Stimulated activated CD4-positive, alpha-beta T cell treated with anti-CD3 and anti-CD28 coated beads, Interleukin-15, amount 100 ng/mL, for 1 hour (primary cell): ENCODE data around the gene VWA3B.
"Not testable (repeated sequence)": the region's sequence is repeated elsewhere in the genome, so short reads cannot be mapped to it uniquely, and the experiment has no call there.

Experiments
- DNase-seq, 2 donors: peaks; one replicate each; pipeline ENCODE4 v3.0.0-alpha.2; 2020; ENCODE audit warnings: low read depth in 1 of 2, low spot score in 1 of 2

Gene VWA3B

DNA sequence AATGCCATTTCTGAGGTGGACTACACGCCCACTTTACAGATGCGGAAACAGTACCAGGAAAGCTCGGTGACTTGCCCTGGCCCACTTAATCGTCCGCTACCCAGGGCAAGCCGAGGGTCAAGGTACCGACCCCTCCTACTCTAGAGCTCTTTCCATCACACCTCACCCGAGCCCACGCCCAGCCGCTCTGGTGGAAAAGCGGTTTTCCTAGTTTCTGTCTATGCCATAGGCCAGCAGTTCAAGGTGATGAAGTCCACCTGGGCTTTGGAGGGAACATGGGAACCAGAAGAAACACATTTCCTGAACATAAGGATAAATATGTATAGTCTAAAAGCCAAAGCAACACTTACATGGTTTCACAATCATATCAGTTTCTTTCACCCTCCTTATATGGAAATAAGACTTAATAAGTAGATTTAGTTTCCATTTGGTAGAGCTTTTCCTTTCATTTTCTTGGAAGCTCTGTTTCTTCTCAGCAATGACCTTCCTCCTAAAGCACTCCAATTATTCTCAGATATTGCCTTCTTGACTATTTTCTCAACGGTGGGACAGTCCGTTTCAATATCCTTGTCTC is 567 bp downstream of the VWA3B start:
- no peak for DNase-seq

DNA sequence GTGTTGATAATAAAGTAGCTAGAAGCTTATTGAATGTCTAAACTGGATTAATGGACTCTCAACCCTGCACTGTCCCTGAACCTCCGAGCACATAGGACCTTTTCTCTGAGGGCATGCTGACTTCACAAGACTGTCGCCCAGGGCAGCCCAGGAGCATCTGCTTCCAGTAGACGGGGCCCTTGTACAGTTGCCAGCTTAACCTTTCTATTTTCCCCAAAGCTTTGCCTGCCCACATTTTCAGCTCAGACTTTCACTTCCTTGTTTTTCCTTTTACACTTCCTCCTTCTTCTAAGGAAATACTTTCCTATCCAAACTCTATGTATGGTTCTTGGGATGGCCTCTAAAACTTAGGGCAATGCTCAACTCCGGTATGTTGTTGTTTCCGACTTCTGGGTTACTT is 1.3 kb downstream of the VWA3B start:
- no peak for DNase-seq

GRCh38 chr2:98089941-98090340 is 3.0 kb downstream of the VWA3B start:
- no peak for DNase-seq

- no peak for DNase-seq
Measured at GRCh38 chr2:98090951-98091350, 4.0 kb downstream of the VWA3B start.

DNA sequence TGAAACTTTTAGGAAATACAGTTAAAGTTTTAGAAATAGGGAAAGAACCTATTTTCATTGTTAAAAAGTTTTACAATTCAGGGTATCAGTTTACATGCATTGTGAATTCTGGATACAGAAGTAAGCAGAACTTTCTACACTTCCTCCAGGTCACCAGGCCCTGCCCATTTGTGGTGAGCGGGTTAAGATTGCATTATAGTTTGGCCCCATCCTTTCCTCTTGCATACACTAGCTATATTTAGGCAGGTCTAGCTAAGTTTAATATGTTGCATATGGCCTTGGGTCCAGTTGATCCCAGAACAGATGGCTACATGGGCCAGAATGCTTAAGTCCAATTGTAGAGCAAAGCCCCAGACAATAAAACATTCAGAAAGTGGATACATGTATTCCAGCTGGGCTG is 4.8 kb downstream of the VWA3B start:
- DNase-seq = no peak

GRCh38 chr2:98093146-98093545 is 6.2 kb downstream of the VWA3B start:
- no peak for DNase-seq

- no peak for DNase-seq
Measured at GRCh38 chr2:98093611-98094010, 6.6 kb downstream of the VWA3B start.

DNA sequence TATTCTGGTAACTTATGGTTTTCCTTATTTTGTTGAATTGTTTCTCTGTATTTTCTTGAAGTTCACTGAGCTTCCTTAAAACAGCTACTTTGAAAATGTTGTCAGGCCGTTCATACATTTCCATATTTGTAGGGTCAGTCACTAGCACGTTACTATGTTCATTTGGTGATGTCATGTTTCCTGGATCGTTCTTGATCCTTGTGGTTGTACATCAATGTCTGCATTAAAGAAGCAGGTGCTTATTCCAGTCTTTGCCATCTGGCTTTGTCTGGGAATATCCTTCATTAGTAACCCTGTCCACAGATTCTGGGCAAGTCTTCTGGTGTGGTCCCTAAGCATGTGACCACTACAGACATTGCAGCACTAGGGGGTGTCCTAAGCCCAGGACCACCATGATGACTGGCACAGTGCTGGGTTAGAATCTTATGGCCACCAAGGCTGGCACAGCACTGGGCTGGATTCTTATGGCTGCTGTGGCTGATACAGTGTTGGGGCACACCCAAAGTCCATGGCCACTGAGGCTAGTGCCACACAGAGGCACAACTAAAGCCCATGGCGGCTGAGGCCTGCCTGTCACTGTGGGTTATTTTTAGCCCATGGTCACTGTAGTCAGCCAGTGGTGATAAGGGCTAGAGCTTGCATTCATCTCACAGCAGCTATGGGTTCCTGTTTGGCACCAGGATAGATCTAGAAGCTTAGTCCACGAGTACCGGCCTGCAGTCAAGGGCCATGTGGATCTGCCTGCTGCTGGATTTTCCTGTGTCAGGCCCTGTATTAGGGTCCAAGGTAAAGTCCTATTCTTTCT is 13.2 kb downstream of the VWA3B start:
- DNase-seq = no peak

DNA sequence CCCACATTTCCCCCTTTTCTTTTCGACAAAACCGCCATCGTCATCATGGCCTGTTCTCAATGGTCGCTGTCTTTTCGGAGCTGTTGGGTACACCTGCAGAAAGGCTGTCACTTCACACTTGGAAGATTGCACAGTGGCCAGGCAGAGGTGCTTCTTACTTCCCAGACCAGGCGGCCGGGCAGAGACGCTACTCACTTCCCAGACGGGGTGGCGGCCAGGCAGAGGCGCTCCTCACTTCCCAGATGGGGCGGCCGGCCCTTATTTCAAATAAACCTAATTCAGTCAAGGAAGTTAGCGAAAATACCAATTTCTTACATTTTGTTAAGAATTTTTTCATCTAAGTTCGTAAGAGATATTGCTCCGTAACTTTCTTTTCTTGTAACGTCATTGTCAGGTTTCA is 15.3 kb downstream of the VWA3B start:
- DNase-seq = not testable (repeated sequence)

GRCh38 chr2:98102878-98103277 is 15.9 kb downstream of the VWA3B start:
- DNase-seq = no peak

DNA sequence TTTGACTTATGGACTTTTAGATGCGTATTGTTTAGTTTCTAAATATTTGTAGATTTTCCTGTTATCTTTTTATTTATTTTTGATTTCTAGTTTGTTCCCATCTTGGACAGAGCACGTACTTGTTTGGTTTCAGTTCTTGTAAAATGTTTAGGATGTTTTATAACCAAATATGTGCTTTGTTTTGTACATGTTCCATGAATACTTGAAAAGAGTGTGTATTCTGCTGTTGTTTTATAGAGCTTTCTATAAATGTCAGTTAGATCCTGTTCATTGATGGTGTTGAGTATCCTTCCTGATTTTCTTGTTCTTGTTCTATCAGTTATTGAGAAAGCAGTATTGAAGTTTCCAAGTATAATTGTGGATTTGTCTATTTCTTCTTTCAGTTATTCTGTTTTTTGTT is 21.1 kb downstream of the VWA3B start:
- DNase-seq = no peak

- DNase-seq = no peak
Measured at GRCh38 chr2:98110741-98111140, 23.8 kb downstream of the VWA3B start.

DNA sequence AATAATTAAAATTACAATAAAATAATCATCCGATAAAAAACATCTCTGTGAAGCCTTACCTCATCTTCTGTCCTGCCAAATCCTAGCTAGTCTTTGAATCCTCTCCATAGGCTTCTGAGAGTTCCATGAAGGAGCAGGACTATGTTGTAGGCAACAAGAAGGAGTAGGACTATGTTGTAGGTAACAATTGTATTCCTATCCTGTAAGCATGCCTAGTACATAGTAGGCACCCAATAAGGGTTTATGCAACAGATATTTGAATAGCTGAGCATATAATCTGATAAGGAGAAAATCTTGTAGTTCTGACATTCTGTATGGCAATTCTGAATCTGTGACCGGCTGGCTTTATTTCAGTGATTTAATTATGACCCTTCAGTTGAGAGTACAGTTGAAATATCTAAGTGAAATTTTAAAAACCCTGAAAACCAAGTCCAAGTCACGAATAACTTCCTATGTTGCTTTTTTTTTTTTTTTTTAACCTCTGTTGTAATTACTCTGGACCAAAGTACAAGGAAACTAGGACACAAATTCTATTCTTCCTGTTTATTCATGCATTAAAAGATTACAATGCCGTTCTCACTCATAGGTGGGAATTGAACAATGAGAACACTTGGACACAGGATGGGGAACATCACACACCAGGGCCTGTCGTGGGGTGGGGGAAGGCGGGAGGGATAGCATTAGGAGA is 27.8 kb downstream of the VWA3B start:
- DNase-seq = no peak

DNA sequence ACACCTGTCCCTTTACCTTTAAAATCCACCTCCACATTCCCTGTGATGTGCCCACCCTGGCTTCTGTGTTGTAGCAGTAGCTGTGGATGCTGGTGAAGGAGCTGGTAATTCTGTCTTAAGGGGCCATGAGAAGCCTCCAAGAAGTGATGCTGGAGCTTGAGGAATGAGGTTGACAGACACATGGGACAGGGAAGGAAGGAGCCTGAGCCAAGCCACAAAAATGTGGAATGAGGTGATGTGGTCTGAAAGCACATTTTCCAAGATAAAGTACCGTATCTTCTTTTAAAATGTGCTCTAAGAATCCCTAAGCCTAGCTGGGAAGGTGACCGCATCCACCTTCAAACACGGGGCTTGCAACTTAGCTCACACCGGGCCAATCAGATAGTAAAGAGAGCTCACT is 31.2 kb downstream of the VWA3B start:
- DNase-seq = no peak

DNA sequence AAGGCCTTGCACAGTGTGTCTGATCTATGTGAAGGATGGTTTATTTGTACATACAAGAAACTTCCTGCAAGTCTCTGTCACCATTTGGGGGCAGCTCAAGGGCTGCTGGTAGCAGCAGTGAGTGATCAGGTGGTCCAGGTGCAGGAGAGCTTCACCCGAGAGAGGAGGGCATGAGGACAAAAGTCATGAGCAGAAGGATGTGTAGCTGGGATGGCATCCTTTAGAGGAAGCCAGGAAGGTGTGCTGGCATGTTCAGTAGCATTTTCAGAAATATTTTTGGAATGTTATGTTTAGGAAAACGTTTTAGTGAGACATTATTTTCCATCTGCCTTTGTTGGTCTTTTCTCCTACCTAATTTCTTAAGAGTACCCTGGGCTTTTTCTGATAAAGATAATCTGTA is 31.9 kb downstream of the VWA3B start:
- DNase-seq = no peak

GRCh38 chr2:98121149-98121548 is 34.2 kb downstream of the VWA3B start:
- DNase-seq = no peak

DNA sequence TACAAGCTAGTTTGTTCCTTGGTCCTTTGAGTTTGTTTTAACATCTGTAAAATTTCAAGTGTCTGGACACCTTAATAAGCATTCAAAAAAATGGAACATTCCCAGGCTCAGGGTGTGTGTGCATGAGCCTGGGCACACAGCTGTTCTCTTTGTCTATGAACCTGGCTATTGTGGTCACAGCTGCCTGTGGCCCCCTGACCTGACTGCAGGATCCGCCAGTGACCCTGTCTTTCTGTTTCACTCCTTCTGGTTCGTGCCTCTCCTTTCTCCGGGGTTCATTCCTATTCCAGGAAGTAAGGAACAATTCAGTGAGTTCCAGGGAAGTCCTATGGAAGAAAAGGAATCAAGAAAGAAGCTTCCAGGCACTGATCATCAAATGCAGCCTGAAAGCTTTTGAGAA is 35.6 kb downstream of the VWA3B start:
- no peak for DNase-seq

GRCh38 chr2:98123286-98123685 is 36.3 kb downstream of the VWA3B start:
- no peak for DNase-seq

GRCh38 chr2:98126061-98126460 is 39.1 kb downstream of the VWA3B start:
- DNase-seq = no peak

DNA sequence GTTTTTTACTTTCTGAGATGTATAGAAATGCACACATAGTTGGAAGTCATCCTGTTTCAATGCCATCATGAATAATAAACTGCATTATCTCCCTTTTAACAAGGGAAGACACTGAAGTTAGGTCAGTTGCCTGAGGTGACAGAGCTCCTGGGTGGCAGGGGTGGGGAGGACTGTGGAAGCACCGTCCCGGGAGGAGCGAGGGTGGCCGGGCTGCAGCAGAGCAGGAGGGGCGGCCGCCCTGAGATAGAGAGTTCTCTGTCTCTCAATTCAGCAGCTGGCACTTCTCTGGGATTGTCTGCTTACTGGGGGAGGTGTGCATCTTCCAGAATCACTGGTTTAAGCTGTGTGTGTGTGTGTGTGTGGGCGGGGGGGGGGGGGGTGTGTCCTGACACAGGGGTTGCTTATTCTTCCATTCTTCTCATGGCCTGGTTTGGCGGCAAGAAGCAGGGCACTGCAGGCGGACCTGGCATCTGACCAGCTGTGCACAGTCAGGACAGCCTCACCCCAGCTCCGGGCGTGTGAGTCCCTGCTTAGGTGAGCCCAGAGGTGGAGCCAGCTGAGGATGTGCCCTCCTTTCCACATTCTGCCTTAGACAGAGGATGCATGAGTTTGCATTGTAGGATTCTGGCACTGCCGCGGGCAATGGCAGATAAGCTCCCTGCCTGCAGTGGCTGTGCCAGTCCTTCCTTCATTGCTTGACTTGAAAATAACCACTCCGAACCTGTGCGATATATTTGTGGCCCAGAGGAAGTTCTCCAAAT is 40.4 kb downstream of the VWA3B start:
- DNase-seq = no peak

DNA sequence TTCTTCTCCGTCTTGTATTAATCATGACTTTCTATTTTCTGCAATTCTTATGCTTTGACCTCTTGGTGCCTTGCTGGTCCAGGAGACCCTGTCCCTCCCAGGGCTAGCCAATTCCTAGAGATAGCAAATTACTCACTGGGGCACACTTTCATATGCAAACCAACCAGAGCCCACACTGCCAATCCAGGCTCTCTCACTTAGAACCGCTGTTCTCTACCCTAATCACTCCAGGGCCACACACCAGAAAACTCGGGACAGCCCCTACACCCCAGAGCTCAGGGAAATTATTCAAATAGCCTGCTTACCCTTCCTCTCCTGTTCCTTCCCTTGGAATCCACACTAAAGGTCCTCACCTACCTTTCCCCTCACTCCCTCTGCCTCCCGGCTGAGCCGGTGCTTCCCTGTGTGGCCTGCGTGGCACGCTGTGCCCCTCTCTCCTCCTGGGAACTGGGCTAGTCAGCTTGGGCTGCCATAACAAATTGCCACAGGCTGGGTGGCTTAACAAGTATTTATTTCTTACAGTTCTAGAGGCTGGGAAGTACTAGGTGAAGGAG is 41.7 kb downstream of the VWA3B start:
- DNase-seq = no peak
